GM18498 (cell line): Measurements from ENCODE around the gene TCAF1.

Experiments
- ATAC-seq: cut with Tn5 transposase; IDR thresholded peaks from one replicate; pipeline ENCODE4 v1.9.1; 2021; ENCODE audit warnings: mild to moderate bottlenecking, moderate library complexity; ENCODE audit not compliant: unreplicated experiment

TCAF1 gene

GRCh38 chr7:143906151-143906550, 4.2 kb upstream of the TCAF1 start:
- ATAC-seq, result no peak

- no peak for ATAC-seq
These were observed 3.5 kb upstream of the TCAF1 start for GRCh38 chr7:143905509-143905908.

GRCh38 chr7:143902332-143902899, 440 bp upstream of the TCAF1 start:
- ATAC-seq, result no peak

- ATAC-seq, result no peak
These were observed 676 bp downstream of the TCAF1 start for GRCh38 chr7:143901332-143901667.

GRCh38 chr7:143900230-143900766, 1.7 kb downstream of the TCAF1 start:
- no peak for ATAC-seq

GRCh38 chr7:143898810-143899209, 3.2 kb downstream of the TCAF1 start:
- no peak for ATAC-seq

- ATAC-seq, result no peak
These were observed 5.3 kb downstream of the TCAF1 start for GRCh38 chr7:143896667-143897066.

GRCh38 chr7:143892527-143893300, 9.3 kb downstream of the TCAF1 start:
- peak; percentile 99 for ATAC-seq

GRCh38 chr7:143891457-143891856, 10.5 kb downstream of the TCAF1 start:
- no peak for ATAC-seq

GRCh38 chr7:143890558-143890957, 11.4 kb downstream of the TCAF1 start:
- no peak for ATAC-seq

GRCh38 chr7:143889068-143889467, 12.9 kb downstream of the TCAF1 start:
- ATAC-seq, result no peak

- ATAC-seq, result no peak
These were observed 15.0 kb downstream of the TCAF1 start for GRCh38 chr7:143886826-143887477.

- ATAC-seq, result no peak
These were observed 16.0 kb downstream of the TCAF1 start for GRCh38 chr7:143885951-143886350.

- peak; percentile 92 for ATAC-seq
These were observed 16.9 kb downstream of the TCAF1 start for GRCh38 chr7:143884969-143885559.

GRCh38 chr7:143884241-143884968, 17.6 kb downstream of the TCAF1 start:
- no peak for ATAC-seq

- ATAC-seq, result no peak
These were observed 19.3 kb downstream of the TCAF1 start for GRCh38 chr7:143882604-143883078.

GRCh38 chr7:143882020-143882603, 19.9 kb downstream of the TCAF1 start:
- ATAC-seq, result no peak

- no peak for ATAC-seq
These were observed 23.1 kb downstream of the TCAF1 start for GRCh38 chr7:143878884-143879283.

GRCh38 chr7:143877098-143877497, 24.9 kb downstream of the TCAF1 start:
- no peak for ATAC-seq

GRCh38 chr7:143876218-143876617, 25.8 kb downstream of the TCAF1 start:
- no peak for ATAC-seq
